Stimulated activated CD8-positive, alpha-beta memory T cell treated with anti-CD3 and anti-CD28 coated beads, Interleukin-2, amount 100 ng/mL, for 48 hours (primary cell): ENCODE results near the gene C1QTNF1.
"Not testable (repeated sequence)": the region's sequence is repeated elsewhere in the genome, so short reads cannot be mapped to it uniquely, and the experiment has no call there.

Source experiments
- DNase-seq, 2 donors: peaks; one replicate each; pipeline ENCODE4 v3.0.0-alpha.2; 2020; ENCODE audit warnings: low read depth in 2 of 2

Gene C1QTNF1

GRCh38 chr17:79005063-79005861 is 18.7 kb upstream of the C1QTNF1 start:
- DNase-seq: no peak

DNA sequence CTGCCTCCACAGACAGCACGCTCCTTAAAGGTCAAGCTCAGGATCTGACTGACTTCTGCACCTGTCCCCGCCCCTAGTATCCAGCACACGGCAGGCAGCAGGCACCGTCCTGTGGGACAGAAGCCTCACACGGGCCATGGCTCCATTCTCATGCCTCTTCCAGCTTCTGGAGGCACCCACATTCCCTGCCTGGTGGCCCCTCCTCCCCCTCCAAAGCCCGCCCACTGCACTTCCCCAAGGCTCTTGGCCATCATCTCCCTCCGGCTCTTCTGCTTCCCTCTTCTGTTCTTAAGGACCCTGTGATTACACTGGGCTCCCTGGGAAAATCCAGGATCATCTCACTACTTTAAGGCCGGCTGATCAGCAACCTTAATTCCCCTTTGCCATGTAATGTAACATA is 17.9 kb upstream of the C1QTNF1 start:
- DNase-seq: no peak

DNA sequence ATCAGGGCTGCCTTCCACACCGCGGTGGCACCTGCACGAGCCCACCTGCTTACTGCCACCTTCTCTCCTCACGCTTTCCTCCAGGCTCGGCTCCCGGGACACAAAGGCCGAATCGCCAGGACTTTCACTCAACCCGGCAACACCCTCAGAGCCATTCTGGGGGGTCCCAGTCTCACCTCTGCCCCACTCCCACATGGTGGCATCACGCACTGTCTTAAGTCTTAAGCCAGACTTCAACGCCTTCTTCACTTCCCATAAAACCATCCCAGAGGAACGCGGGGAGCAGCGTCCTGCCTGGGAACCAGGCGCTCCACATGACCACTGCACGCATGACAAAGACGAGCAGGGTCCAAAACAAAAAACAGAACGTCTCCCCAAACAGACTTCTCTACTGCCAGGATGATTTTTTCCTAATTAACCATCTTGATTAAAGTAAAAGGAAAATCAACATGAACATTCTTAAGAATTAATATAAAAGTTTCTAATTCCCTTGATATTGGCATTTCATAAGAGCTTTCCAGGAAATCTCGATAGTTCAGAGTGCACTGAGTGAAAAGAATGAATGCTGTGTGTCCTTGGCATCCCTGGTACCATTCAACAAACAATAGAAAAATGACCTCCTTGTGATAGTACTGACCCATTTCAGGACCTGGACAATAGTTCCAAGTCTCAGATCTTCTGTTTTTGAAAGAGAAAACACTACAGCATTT is 17.0 kb upstream of the C1QTNF1 start:
- DNase-seq: no peak

DNA sequence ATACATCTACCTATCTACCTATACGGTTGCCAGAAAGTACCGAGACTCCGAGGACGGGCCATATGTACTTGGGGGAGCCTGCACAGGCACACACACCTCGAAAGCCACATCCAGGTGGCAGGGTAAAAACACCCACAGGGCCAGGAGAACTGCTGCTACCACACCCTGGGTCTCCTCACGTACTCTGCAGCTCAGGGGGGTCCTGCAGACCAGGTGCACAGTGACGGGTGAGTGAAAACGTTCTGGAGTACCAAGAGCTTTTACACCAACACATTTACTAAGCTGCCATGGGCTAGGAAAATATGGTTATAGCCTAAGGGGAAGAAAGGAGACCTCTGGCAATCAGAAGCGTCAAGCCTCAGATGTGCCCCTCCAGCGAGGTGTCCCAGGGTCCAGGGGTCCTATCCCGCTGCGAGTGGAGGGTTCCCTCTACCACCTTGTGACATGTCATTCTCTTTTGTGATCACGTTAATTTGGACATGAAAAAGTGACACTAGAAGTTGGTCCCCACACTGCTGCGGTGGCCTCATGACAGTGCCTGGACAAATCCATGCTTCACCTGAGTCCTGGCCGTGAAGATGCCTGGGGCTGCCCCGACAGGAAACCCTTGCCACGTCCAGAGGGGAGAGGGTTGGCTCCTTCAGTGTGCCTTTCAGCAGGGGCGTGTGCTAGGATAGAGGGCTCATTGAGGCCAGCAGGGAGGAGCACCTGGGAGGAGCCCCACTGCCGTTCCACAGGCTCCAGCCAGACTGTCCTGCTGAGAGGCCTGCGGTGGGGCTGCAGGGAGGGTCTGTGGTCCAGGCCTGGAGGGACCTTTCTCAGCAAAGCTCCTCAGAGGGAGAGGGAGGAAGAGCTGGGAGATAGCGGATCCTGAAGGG is 16.2 kb upstream of the C1QTNF1 start:
- no peak for DNase-seq

DNA sequence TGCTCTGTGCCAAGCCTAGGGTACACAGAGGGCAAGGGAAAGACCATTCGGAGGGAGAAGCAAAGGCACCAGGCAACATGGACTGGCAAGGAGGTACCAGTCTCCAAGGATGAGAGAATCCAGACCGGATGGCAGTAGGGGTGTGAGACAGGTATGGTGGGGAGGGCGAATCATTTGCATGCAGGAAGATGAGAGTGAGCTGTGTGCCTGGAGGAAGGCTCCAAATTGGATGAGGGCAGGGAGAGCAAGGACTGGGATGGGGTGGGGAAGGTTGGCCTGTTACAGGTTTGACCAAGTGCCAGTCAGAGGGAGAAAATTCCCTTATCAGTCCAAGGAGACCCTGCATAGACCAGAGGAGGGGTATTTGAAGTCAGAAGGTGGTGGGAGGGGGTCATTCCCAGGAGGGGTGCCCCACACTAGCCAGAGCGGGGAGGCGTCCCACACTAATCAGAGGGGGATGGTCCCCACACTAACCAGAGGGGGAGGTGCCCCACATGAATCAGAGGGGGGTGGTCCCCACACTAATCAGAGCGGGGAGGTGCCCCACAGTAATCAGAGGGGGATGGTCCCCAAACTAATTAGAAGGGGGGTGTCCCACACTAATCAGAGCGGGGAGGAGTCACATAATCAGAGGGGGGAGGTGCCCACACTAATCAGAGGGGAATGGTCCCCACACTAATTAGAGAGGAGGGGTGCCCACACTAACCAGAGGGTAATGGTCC is 15.1 kb upstream of the C1QTNF1 start:
- DNase-seq: no peak

- DNase-seq: peak; percentile 73 to 80
These were observed 14.3 kb upstream of the C1QTNF1 start, which contains the start of gene CANT1 for GRCh38 chr17:79009397-79010303. Gene CANT1, minus strand, starts transcription at chr17:79009764. Its CDS starts 12,142 bp downstream, at chr17:78997622.

- no peak for DNase-seq
These were observed 13.7 kb upstream of the C1QTNF1 start for GRCh38 chr17:79010304-79010646.

GRCh38 chr17:79011451-79012147 is 12.4 kb upstream of the C1QTNF1 start:
- no peak for DNase-seq

GRCh38 chr17:79012563-79013134 is 11.3 kb upstream of the C1QTNF1 start:
- no peak for DNase-seq

DNA sequence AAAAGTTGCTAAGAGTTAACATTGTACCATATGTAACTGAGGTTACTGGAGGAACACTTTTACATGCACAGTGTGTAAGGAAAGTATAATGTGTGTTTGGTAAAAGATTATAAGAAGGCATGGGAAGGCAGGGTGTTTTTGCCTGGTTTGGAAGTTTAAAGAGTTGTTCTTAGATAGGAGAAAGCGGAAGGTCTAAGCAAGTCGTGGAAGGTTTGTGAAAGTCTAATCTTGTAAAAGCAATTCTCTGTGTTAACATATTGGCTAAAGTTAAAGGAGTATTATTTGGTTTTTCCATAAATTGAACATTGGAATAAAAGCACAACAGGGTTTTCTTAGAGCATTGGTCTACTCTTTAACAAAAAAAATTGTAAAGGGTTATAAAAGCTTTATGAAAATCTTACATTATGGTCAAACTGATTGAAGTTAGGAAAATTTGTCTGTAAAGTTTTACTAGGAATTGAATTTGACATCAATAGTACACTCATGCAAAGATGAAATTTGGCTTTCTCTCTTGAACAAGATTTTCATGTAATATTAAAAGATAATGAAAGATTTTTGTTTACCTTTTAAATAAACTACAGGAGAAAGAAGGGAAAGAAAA is 9.7 kb upstream of the C1QTNF1 start:
- no peak for DNase-seq

GRCh38 chr17:79017546-79018369 is 6.2 kb upstream of the C1QTNF1 start:
- no peak for DNase-seq

DNA sequence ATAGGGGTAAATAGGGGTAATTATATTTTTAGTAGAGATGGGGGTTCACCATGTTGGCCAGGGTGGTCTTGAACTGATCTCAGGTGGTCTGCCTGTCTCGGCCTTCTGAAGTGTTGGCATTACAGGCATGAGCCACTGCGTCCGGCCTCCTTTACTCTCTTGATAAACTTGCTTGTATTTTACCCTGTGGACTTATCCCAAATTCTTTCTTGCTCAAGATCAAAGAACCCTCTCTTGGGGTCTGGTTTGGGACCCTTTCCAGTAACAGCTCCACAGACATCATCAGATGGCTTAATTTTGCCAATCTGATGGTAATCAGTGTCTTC is 5.6 kb upstream of the C1QTNF1 start:
- no peak for DNase-seq

DNA sequence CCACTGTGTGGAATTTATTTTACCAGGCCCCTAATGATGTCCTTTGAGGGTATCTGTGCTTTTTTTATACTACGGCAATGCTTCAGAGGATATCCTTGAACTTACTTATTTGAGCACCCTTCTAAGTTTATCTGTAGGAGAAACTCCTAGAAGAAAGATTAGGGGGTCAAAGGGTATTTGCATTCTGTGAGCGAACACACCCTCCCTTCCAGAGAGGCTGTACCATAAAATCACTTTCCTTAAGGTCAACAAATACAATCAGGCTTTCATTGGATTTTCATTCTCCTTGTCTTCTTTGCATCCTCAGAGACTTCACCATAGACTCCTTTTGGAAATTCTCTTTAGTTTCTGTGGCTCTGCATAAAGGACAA is 4.7 kb upstream of the C1QTNF1 start:
- no peak for DNase-seq

GRCh38 chr17:79019632-79020584 is 4.1 kb upstream of the C1QTNF1 start:
- no peak for DNase-seq

- no peak for DNase-seq
These were observed 3.2 kb upstream of the C1QTNF1 start for GRCh38 chr17:79020631-79021301.

GRCh38 chr17:79021929-79022328 is 2.0 kb upstream of the C1QTNF1 start:
- DNase-seq: not testable (repeated sequence)

GRCh38 chr17:79022507-79022991 is 1.4 kb upstream of the C1QTNF1 start:
- DNase-seq: no peak
